HG03039 (cell line): ENCODE measurements around the gene OCA2.
"Not testable (repeated sequence)": the region's sequence is repeated elsewhere in the genome, so short reads cannot be mapped to it uniquely, and the experiment has no call there.

Experiments
- ATAC-seq: cut with Tn5 transposase; IDR thresholded peaks from one replicate; pipeline ENCODE4 v1.9.1; 2021; ENCODE audit warnings: mild to moderate bottlenecking, moderate library complexity; ENCODE audit not compliant: unreplicated experiment

OCA2 gene

DNA sequence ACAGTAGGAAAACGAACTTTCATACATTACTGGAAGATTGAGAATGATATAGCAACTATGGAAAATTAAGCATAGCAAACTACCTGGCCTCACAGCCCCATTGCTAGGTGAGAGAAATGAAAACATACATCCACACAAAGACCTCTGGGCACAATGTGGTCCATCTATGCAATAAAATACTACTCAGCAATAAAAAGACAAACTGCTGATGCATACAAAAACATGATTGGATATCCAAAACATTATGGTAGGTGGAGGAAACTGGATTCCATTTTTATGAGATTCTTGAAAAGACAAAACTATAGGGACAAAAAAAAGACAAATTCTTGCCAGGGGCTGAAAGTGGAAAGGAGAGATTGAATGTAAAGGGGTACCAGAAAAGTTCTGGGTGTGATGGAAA is 308.8 kb downstream of the OCA2 start:
- no peak for ATAC-seq

DNA sequence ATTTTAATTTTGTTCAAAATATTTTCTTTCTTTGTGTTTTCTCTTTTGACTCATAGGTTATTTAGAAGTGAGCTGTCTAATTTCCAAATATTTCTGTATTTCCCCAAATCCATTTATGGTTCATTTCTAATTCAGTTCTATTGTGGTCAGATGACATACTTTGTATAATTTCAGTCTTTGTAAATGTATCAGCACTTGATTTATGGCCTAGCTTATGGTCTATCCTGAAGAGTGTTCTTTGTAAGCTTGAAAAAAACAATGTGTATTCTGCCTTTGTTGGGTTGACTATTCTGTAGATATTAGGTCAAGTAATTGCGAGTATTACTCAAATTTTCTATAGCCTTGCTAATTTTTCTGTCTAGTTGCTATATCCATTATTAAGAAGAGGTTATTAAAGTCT is 311.2 kb downstream of the OCA2 start:
- no peak for ATAC-seq

- no peak for ATAC-seq
Measured at GRCh38 chr15:27784107-27784506, 315.0 kb downstream of the OCA2 start.

DNA sequence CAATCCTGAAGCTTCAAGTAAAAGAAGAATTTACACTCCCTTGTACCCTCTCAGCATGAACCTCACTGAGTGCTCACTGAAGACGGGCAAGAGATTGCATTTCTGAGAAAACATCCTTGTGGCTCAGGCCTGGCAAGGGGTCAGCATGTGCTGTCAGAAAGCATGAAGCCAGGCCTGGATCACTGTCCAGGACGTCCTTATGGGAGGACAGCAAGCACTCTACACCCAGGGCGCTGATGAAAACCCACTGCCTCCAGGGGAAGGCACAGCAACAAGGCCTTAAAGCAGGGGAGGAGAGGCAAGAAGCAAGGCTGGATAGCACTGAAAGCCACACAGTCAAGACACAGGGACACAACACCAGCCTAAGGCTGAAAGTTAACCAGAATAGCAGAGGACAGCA is 315.4 kb downstream of the OCA2 start:
- no peak for ATAC-seq

- ATAC-seq: no peak
Measured at GRCh38 chr15:27782125-27782524, 317.0 kb downstream of the OCA2 start.

GRCh38 chr15:27776501-27776900 is 322.6 kb downstream of the OCA2 start:
- no peak for ATAC-seq

DNA sequence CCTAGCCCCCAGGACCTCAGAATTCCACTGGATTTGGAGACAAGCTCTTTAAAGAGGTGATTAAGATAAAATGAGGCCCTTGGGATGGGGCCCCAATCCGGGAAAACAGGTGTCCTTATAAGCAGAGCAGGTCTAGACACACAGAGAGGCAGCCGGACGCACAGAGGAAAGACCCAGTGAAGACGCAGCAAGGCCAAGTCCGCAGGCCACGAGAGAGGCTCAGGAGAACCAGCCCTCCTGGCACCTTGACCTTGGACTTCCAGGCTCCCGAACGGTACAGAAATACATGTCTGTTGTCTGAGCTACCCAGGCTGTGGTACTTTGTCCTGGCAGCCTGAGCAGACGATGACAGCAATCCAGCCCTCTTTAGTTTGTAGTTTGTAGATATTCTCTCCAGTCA is 324.5 kb downstream of the OCA2 start:
- no peak for ATAC-seq

DNA sequence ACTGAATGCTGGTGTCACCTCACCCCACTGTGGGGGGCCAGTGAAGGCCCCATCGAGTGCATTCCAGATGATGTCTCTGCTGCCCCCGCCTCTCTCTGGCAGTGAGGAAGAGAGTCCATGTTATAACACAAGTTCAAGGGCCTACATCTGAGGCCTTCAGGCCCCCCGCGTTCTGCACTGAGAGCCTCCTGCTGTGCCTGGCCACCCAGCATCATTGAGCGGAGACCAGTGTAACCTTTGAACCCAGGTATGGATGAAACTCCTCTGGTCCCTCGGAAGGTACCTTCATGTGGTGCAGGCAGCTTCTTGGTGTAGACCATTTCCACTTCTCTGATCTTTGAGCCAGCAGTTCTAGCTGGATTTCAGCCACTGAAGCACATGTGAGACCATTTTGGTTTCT is 324.9 kb downstream of the OCA2 start:
- no peak for ATAC-seq

- no peak for ATAC-seq
Measured at GRCh38 chr15:27771892-27772291, 327.2 kb downstream of the OCA2 start.

- no peak for ATAC-seq
Measured at GRCh38 chr15:27770769-27771554, 328.2 kb downstream of the OCA2 start.

DNA sequence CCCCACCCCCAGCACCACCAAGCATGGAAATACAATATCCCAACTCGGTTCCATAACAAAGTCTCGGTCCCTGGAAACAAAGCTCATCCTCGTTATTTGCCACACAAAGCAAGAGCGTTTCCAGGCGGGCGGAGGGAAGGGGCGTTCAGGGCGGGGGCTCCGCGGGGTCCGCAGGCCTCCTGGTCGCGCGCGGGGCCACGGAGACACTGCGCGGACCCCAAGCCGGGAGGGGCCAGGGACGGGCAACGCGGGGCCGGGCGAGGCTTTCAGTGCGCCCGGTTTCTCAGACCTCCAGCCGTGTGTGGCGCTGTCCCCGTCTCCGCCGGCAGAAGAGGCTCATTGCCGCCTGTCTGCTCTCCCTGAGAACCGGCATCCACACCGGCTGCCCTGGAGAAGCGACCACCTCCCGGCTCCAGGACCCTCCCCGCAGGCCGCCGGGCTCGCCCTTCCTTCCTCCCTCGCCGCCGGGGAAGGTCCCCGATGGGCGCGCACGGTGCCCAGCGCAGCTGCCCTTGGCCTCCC is 329.0 kb downstream of the OCA2 start:
- no peak for ATAC-seq

DNA sequence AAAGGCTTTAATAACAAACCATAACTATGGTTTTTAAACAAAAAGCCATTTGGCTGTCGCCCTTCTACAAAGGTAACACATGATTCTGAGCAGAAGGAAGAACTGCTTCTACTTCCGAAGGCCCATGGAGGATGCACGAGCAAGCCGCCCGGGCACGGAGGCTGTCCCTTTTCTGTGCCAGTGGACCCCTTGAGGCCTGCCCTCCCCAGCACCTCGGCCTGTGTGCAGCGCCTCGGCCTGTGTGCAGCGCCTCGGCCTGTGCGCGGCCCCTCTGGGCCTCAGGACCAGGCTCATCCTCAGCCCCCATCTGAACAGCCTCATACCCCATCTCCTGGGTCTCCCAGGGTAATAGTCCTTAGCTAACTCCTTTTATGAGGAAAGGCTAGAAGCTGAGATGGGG is 329.5 kb downstream of the OCA2 start:
- ATAC-seq: no peak

GRCh38 chr15:27768732-27769475 is 330.2 kb downstream of the OCA2 start:
- ATAC-seq: no peak

DNA sequence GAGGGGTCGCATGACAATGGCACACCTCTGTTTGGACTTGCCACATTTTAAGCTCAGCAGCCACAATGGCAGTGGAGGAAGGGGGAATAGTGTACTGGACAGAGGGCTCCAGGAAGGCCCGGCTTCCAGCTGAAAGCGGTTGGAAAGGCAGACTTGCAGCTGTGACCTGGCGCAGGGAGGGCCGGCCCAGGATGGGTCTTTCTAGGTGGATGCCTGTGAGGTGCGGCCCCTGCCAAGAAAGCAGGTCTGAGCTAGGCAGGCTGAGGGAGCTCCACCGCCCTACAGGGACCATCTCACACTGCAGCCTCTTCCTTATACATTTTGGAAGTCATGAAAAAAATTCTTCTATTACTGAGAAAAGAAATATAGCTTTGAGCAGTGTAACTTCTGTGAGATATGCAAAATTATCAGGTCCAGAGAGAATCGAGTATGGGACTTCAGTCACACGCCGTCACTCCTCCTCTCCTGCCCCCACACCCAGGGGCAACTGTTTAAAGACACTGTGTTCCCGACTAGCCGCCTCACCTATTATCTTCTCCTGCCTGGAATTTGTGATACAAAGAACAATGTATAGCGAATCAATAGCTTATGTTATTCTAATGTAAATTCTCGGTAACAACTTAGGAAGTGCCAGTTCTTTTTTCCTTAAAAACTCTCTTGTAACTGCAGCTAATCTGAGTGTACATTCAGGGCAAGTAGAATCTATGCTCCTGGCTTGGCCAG is 331.0 kb downstream of the OCA2 start:
- no peak for ATAC-seq

- ATAC-seq: not testable (repeated sequence)
Measured at GRCh38 chr15:27767430-27767829, 331.7 kb downstream of the OCA2 start.

DNA sequence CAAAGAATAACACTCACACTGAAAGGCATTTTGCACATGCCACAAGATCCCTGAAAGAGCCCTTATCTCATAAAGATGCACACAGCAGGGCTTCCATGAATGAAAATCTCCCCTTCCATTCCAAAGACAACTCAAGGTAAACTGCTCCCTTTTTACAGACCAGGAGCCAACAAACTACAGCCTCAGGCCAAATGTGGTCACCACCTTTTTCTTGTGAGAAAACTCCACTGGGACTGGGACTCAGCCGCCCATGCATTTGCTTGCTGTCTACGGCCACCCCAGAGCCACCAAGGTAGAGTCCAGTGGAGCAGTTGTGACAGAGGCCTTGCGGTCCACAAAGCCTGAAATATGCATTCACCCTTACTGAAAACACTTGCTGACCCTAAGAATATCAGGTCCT is 334.8 kb downstream of the OCA2 start:
- no peak for ATAC-seq

- no peak for ATAC-seq
Measured at GRCh38 chr15:27763514-27763913, 335.6 kb downstream of the OCA2 start.

GRCh38 chr15:27762471-27762870 is 336.6 kb downstream of the OCA2 start:
- no peak for ATAC-seq

DNA sequence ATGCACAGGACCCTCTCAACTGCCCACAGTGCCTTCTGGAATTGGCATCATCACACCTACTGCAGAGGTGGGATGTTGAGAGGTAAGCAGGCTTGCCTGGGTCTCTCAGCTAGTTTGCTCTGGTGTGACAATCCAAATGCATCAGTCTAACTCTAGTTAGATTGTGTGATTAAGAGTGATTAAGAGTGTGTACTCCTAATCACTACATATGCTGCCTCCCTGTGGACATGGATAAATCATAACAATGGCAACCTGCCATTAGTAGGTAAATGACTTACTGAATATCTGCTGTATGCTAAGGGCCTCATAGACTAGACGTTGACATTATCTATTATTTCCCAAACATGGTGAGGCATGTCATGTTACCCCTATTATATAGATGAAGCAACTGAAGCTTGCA is 342.1 kb downstream of the OCA2 start:
- no peak for ATAC-seq

DNA sequence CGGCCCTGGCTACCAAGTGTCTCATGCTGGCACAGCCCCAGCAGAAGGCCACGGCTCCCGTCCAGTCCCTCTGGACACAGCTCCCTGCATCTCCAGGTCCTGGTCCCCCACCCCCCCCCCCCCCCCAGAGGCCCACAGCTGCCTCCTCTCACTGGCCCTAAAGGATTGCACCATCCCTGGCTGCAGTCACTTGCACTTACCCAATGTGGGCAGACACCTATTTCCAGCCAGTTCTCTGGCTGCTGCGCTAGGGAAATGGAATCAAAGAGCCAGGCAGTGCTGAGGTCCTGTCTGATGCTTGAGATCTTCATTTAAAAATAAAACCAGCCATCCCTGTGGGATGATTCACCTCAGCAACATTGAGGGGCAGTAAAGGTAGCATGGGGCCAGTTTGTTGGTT is 346.4 kb downstream of the OCA2 start:
- no peak for ATAC-seq

DNA sequence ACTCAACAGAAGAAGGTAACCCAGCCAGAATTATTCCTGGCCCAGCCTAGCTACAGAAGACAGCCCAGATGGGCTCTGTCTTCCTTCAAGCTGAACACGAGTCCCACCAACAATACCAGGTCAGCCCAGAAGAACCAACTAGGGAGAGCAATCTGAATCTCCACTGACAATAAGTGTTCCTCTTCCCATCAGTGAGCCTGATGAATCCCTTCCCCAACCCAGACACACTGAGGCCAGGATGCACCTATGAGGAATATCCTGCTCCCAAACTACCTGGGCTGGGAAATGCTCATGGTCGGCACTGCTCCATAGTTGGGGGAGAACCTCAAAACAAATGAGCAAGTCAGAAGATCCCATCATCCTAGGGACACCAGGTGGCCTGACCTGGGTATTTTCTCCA is 351.1 kb downstream of the OCA2 start:
- ATAC-seq: no peak
